Cerebellar cortex (tissue), 1 donor: ENCODE measurements around the gene SAMD9L.

Source experiments
- DNase-seq: peaks from one replicate; pipeline ENCODE4 v3.0.0-alpha.2; 2015; ENCODE audit warnings: low spot score

The SAMD9L gene

GRCh38 chr7:93148144-93148543 lies at the start of gene SAMD9L:
Gene SAMD9L, minus strand, starts transcription at chr7:93148385. Its CDS starts 12,414 bp downstream, at chr7:93135971.
- no peak for DNase-seq

DNA sequence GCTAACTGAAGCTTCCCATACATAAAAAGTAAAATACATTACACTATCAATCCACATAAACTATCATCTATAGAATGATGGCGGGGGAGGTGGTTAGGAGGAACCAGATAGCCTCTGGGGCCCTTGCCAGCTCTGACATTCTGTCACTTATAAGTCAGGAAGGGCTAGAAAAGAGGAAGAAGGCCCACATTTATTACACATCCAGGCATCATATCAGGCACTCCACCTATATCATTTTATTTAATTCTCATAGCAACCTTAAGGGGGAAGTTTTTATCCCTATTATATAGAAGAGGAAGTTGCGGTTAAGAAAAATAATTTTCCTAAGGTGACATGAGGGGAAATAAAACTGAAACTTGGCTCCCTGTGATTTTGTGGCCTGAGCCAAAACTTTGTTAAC lies 48.2 kb upstream of the SAMD9L start:
- no peak for DNase-seq

- no peak for DNase-seq
Measured at GRCh38 chr7:93194386-93194785, 46.2 kb upstream of the SAMD9L start.

GRCh38 chr7:93188870-93189634 lies 40.9 kb upstream of the SAMD9L start:
- DNase-seq: no peak

- DNase-seq: no peak
Measured at GRCh38 chr7:93185303-93186027, 37.3 kb upstream of the SAMD9L start.

- no peak for DNase-seq
Measured at GRCh38 chr7:93179173-93179572, 31.0 kb upstream of the SAMD9L start.

- DNase-seq: peak; percentile 4
Measured at GRCh38 chr7:93178213-93178612, 30.0 kb upstream of the SAMD9L start.

DNA sequence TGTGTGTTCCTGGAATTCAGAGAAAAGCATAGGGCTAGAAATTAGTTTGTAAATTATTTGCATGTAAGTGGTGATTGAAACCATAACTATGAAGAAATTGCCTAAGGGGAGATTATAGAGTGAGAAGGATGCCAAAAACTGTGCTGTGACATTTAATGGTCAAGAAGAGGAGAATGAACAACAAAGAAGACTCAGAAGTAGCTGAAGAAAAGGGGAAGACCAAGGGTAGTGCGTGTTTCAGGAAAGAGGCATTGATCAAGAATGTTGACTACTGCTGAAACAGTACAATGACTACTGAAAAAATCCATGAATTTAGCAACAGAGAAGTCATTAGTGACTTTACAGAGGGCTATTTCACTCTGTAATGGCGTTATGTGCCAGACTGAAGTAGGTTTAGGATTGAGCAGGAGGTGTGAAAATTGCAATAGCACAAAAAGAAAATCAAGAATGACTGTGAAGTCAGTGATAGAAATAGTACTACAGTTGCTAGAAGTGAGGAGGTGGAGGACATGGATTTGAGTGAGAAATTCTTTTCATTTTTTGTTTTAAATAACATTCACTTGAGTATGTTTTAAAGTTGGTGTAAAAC lies 28.9 kb upstream of the SAMD9L start:
- DNase-seq: no peak

DNA sequence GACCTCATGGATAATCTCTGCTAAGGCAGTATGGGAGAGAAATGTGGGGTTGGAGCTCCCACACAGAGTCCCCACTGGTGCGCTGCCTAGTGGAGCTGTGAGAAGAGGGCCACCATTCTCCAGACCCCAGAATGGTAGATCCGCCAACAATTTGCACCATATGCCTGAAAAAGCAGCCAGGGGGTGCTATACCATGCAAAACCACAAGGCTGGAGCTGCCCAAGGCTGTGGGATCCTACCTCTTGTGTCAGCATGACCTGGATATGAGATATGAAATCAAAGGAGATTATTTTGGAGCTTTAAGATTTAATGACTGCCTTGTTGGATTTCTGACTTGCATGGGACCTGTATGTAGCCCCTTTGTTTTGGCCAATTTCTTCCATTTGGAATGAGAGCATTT lies 27.0 kb upstream of the SAMD9L start:
- DNase-seq: no peak

DNA sequence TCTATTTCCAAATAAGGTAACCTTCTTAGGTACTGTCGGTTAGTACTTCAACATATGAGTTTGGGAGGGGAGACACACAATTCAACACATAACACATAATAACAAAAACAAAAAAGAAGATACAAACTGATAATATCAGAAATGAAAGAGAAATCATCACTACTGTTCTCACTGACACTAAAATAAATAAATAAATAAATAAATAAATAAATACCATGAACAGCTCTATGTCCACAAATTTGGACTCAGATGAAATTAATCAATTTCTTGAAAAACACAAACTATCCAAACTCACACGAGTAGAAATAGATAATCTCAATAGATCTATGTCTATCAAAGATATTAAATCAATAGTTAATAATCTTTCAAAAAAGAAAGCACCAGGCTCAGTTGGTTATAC lies 24.5 kb upstream of the SAMD9L start:
- DNase-seq: no peak

- no peak for DNase-seq
Measured at GRCh38 chr7:93171606-93172226, 23.5 kb upstream of the SAMD9L start.

GRCh38 chr7:93165447-93165846 lies 17.3 kb upstream of the SAMD9L start:
- no peak for DNase-seq

DNA sequence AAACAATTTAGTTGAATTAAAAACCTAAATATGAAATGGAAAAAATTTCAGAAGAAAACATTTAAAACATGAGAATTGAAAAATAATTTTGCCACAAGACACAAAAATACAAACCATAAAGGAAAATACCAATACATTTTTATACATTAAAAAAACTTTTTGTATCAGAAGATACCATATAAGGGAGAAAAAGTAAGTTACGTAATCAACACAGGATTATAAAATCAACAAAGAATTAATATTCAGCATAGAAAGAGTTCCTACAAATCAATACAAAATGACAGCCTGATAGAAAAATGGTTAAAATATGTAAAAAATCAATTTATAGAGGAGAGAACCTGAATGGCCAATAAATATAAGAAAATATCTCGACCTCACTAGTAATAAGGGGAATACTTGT lies 16.6 kb upstream of the SAMD9L start:
- DNase-seq: no peak

- DNase-seq: no peak
Measured at GRCh38 chr7:93161181-93161762, 13.1 kb upstream of the SAMD9L start.

DNA sequence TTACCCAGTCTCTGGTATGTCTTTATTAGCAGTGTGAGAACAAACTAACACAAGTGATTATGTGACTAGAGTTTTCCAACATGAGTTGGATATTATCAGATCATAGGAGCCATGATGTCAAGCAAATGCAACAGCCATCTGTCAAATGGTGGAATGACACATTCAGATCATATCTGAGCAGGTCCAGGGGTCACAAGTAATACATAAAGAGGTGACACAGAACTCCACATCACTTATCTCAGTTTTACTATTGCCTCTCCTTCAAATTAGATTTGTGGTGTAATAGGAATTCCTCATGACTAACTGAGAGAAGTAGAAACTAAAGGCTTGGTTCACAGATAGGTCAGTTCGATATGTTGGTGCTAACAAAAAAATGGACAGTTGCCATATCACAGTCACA lies 12.2 kb upstream of the SAMD9L start:
- DNase-seq: no peak

GRCh38 chr7:93159490-93159889 lies 11.3 kb upstream of the SAMD9L start:
- no peak for DNase-seq

DNA sequence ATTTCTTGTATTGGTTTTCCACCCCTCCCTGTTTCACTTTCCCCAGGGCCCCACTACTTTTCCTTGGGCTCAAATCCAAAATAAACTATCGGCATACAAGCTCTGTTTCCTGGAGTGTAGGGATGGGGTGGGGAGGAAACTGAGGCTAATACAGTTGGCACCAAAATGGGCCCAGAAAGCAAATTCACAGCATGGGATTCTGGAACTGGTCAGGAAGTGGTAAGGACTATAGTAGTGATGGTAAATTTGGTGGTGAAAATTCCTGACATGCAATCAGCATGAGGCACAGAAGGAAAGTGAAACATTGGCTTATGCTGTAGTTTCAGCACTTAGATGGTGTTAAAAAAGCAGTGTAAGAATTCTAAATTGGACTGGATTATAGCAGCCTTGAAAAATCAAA lies 8.7 kb upstream of the SAMD9L start:
- DNase-seq: no peak

DNA sequence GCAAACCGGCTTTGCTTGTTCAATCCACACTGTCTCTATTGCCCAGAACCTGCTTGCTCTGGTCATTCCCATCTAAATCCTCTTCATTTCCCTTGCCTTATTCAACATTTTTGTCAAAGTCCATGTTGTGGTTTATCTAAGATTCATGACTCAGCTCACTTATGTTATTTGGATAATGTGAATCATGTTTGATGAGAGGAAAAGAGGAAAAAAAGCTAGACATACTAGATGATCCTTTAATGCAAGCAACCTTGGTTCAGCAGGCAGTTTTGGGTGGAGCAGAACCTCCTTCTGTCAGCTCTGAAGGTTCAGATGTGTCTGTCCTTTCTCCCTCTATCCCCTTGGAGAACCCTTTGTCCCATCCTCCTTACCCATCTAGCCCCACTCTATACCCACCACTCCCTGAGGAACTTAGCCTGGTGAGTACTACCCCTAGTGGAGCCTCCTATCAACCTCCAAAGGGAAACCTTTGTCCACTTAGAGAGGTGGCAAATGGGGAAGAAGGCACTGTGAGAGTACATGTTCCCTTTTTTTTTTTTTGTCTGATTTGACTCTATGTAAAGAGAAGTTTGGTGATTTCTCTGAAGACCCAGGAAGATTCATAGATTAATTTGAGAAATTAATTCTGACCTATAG lies 2.1 kb upstream of the SAMD9L start:
- no peak for DNase-seq

DNA sequence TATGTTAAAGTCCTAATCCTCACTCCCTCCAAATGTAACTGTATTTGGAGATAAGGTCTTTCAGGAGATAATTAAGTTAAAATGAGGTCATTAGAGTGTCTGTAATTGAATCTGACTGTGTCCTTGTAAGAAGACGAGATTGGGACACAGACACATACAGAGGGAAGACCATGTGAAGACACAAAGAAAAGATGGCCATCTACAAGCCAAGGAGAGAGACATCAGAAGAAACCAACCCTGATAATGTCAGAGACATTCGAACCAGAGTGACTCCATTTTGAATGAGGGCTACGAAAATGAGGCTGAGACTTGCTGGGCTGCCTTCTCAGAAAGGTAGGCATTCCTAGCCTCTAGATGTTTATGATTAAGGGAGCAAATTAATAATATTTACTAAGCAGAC lies 542 bp upstream of the SAMD9L start:
- no peak for DNase-seq

DNA sequence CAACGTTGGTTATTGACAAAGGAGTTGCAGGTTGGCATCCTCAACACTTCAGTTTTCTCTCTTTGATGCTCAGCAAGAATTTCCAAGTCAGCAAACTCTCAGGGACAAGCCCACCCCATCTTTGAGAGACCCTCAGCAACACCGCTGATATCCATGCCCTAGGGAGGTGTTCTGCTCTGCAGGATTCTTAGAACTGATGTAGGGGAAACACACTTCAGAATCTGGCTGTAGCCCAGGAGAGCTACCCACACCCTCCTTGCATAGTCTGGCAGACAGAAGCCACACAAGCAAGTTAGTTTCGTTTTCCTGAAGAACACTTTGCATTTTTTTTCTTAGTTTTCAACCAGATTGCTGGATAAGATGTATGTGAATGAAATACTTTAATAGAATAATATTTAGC lies 822 bp downstream of the SAMD9L start:
- no peak for DNase-seq

GRCh38 chr7:93146472-93147141 lies 1.6 kb downstream of the SAMD9L start:
- DNase-seq: no peak
